GM19463 (cell line): Measurements from ENCODE around the gene TMCO1.
"Not testable (repeated sequence)": the region's sequence is repeated elsewhere in the genome, so short reads cannot be mapped to it uniquely, and the experiment has no call there.

Experiments
- ATAC-seq: cut with Tn5 transposase; IDR thresholded peaks from one replicate; pipeline ENCODE4 v1.9.1; 2021; ENCODE audit warnings: mild to moderate bottlenecking, moderate library complexity; ENCODE audit not compliant: unreplicated experiment

Gene TMCO1

GRCh38 chr1:165768513-165769394 lies at the start of gene TMCO1:
TMCO1 (minus strand) TSS chr1:165768868; CDS start chr1:165768751, 117 bp downstream.
- ATAC-seq: peak; percentile 99

- no peak for ATAC-seq
Measured at GRCh38 chr1:165816826-165817497, 48.3 kb upstream of the TMCO1 start.

GRCh38 chr1:165816157-165816556 lies 47.5 kb upstream of the TMCO1 start:
- no peak for ATAC-seq

GRCh38 chr1:165815725-165816124 lies 47.1 kb upstream of the TMCO1 start:
- no peak for ATAC-seq

- ATAC-seq: no peak
Measured at GRCh38 chr1:165807613-165808012, 38.9 kb upstream of the TMCO1 start.

GRCh38 chr1:165804513-165804912 lies 35.8 kb upstream of the TMCO1 start:
- ATAC-seq: not testable (repeated sequence)

- ATAC-seq: no peak
Measured at GRCh38 chr1:165799387-165799786, 30.7 kb upstream of the TMCO1 start.

GRCh38 chr1:165795894-165796293 lies 27.2 kb upstream of the TMCO1 start:
- no peak for ATAC-seq

GRCh38 chr1:165793951-165794350 lies 25.3 kb upstream of the TMCO1 start:
- no peak for ATAC-seq

- no peak for ATAC-seq
Measured at GRCh38 chr1:165787741-165788140, 19.1 kb upstream of the TMCO1 start.

- ATAC-seq: not testable (repeated sequence)
Measured at GRCh38 chr1:165783519-165783918, 14.9 kb upstream of the TMCO1 start.

- ATAC-seq: not testable (repeated sequence)
Measured at GRCh38 chr1:165778197-165778596, 9.5 kb upstream of the TMCO1 start.

- no peak for ATAC-seq
Measured at GRCh38 chr1:165773324-165773965, 4.8 kb upstream of the TMCO1 start.

GRCh38 chr1:165772739-165773138 lies 4.1 kb upstream of the TMCO1 start:
- no peak for ATAC-seq

- no peak for ATAC-seq
Measured at GRCh38 chr1:165764277-165764676, 4.4 kb downstream of the TMCO1 start.

- ATAC-seq: no peak
Measured at GRCh38 chr1:165763442-165763841, 5.2 kb downstream of the TMCO1 start.

GRCh38 chr1:165762725-165763124 lies 5.9 kb downstream of the TMCO1 start:
- no peak for ATAC-seq

- no peak for ATAC-seq
Measured at GRCh38 chr1:165759095-165759494, 9.6 kb downstream of the TMCO1 start.

GRCh38 chr1:165755393-165756010 lies 13.2 kb downstream of the TMCO1 start:
- no peak for ATAC-seq

GRCh38 chr1:165753934-165754333 lies 14.7 kb downstream of the TMCO1 start:
- ATAC-seq: peak; percentile 87

GRCh38 chr1:165748550-165748949 lies 20.1 kb downstream of the TMCO1 start:
- ATAC-seq: no peak
